ENCODE results near the gene ZNF184. TPM values are rescaled to one million over a fixed set of nuclear protein-coding genes. Genes with fewer than 3 reads are reported as not detected.

Gene ZNF184
- total and polyA plus RNA-seq, 2 donors (not counting 1 experiment from before 2014, with no cell fraction given) = 5.2 to 9.4 TPM

DNA sequence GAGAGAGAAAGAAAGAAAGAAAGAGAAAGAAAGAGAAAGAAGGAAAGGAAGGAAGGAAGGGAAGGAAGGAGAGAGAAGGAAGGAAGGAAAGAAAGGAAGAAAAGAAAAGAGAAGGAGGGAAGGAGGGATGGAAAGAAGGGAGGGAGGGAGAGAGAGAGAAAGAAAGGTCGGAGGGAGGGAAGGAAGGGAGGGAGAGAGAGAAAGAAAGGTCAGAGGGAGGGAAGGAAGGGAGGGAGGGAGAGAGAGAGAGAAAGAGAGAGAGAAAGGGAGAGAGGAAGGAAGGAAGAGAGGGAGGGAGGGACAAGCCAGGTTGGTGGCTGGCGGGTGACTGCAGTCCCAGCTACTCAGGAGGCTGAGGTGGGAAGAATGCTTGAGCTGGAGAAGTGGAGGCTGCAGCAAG, 27.3 kb upstream of the ZNF184 start:
- no peaks in the 10 kb centered on the region for H3K27me3 ChIP-seq (ENCODE audit: control insufficient read depth, insufficient read depth, low read length)
- H3K79me2 ChIP-seq (ENCODE audit: control insufficient read depth, insufficient read depth, low read length) = no peaks in the 10 kb centered on the region
- TF ChIP-seq CTCF (conservative IDR thresholded peaks at IDR 0.05 in 1 of 2, IDR thresholded peaks at IDR 0.05 in 1 of 2; ENCODE audit: low read depth in 1 of 2, low read length in 2 of 2) = no peak
- no peak for TF ChIP-seq EZH2 (IDR thresholded peaks at IDR 0.05; ENCODE audit: low read length, missing control alignments)

DNA sequence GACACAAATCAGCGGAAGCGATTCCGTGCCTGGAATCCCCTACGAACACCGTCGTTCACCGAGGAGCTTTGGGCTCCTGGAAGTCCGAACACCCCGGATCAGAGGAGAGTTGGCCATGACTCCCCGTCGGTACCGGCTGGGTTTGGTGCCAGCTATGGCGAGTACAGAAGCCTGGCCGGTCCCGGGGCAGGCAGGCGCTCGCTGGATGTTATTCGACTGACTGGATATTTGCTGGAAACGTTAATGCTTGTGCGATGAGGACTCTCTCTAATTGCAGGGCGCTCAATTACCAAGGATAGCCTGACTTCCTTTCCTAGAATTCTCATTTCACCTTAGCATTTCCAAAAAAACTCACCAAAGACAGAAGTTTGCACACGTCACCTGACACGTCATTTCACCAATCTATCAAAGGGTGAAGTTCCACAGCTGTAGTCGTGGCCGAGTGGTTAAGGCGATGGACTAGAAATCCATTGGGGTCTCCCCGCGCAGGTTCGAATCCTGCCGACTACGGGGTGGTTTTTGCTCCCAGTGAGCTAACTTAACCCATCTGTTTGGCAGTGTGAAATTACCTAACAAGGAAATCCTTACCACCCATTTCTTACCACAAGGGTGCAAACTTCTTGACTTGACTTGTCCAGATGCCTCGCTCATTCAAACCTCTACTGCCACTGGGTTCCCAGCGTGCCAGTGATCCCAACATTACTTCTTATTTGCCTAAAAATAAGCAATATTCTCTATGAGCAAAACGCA, 22.7 kb upstream of the ZNF184 start:
- Histone ChIP-seq H3K27ac (ENCODE audit: insufficient read depth, low read length) (peak overlapping the region; percentile 22), H4K20me1 (ENCODE audit: control insufficient read depth, extremely low read depth, insufficient read depth, low read length) (no peaks in the 10 kb centered on the region), H2AFZ (ENCODE audit: low read length) (peak overlapping the region; percentile 85), H3K79me2 (ENCODE audit: control insufficient read depth, insufficient read depth, low read length) (no peaks in the 10 kb centered on the region), H3K4me3 (replicated peaks in 1 of 4; ENCODE audit: control extremely low read depth in 1 of 4, insufficient read depth in 1 of 4, low read depth in 3 of 4, low read length in 4 of 4) (peak overlapping the region; percentile 66 to 92 (median 78)), H3K9ac (ENCODE audit: insufficient read depth, low read length) (peak overlapping the region; percentile 26), H3K9me3 (ENCODE audit: control insufficient read depth, insufficient read depth, low read depth, low read length) (no peaks in the 10 kb centered on the region), H3K36me3 (ENCODE audit: control insufficient read depth, insufficient read depth, low read length) (no peaks in the 10 kb centered on the region), H3K27me3 (ENCODE audit: control insufficient read depth, insufficient read depth, low read length) (no peaks in the 10 kb centered on the region), H3K4me2 (ENCODE audit: extremely low read depth, insufficient read depth, low read length) (peak overlapping the region; percentile 86), H3K4me1 (ENCODE audit: control insufficient read depth, extremely low read depth, insufficient read depth, low read length) (no peaks in the 10 kb centered on the region)
- TF ChIP-seq EZH2 (IDR thresholded peaks at IDR 0.05; ENCODE audit: low read length, missing control alignments) = no peak
- TF ChIP-seq CTCF (conservative IDR thresholded peaks at IDR 0.05 in 1 of 2, IDR thresholded peaks at IDR 0.05 in 1 of 2; ENCODE audit: low read depth in 1 of 2, low read length in 2 of 2) = peak in 1 of 2 donors; percentile 13
- peak; percentile 85 to 92 for DNase-seq (ENCODE audit: low read depth in 2 of 2)

More for the DNA sequence above, 27.3 kb upstream of the ZNF184 start:
- Histone ChIP-seq H3K4me2 (ENCODE audit: extremely low read depth, insufficient read depth, low read length) (no peak overlapping the region), H3K4me1 (ENCODE audit: control insufficient read depth, extremely low read depth, insufficient read depth, low read length) (no peaks in the 10 kb centered on the region), H3K27ac (ENCODE audit: insufficient read depth, low read length) (no peak overlapping the region), H3K36me3 (ENCODE audit: control insufficient read depth, insufficient read depth, low read length) (no peaks in the 10 kb centered on the region), H4K20me1 (ENCODE audit: control insufficient read depth, extremely low read depth, insufficient read depth, low read length) (no peaks in the 10 kb centered on the region), H3K4me3 (replicated peaks in 1 of 4; ENCODE audit: control extremely low read depth in 1 of 4, insufficient read depth in 1 of 4, low read depth in 3 of 4, low read length in 4 of 4) (no peak overlapping the region), H3K9me3 (ENCODE audit: control insufficient read depth, insufficient read depth, low read depth, low read length) (no peaks in the 10 kb centered on the region), H2AFZ (ENCODE audit: low read length) (no peak overlapping the region), H3K9ac (ENCODE audit: insufficient read depth, low read length) (no peak overlapping the region)
- DNase-seq (ENCODE audit: low read depth in 2 of 2) = no peak

- Histone ChIP-seq H4K20me1 (ENCODE audit: control insufficient read depth, extremely low read depth, insufficient read depth, low read length) (no peaks in the 10 kb centered on the region), H3K4me1 (ENCODE audit: control insufficient read depth, extremely low read depth, insufficient read depth, low read length) (no peaks in the 10 kb centered on the region), H3K36me3 (ENCODE audit: control insufficient read depth, insufficient read depth, low read length) (no peaks in the 10 kb centered on the region), H3K79me2 (ENCODE audit: control insufficient read depth, insufficient read depth, low read length) (no peaks in the 10 kb centered on the region), H3K9ac (ENCODE audit: insufficient read depth, low read length) (peak overlapping the region; percentile 26), H3K27me3 (ENCODE audit: control insufficient read depth, insufficient read depth, low read length) (no peaks in the 10 kb centered on the region), H3K4me2 (ENCODE audit: extremely low read depth, insufficient read depth, low read length) (peak overlapping the region; percentile 86), H3K4me3 (replicated peaks in 1 of 4; ENCODE audit: control extremely low read depth in 1 of 4, insufficient read depth in 1 of 4, low read depth in 3 of 4, low read length in 4 of 4) (peak overlapping the region; percentile 66 to 92 (median 78)), H2AFZ (ENCODE audit: low read length) (peak overlapping the region; percentile 85), H3K27ac (ENCODE audit: insufficient read depth, low read length) (peak overlapping the region; percentile 22), H3K9me3 (ENCODE audit: control insufficient read depth, insufficient read depth, low read depth, low read length) (no peaks in the 10 kb centered on the region)
- TF ChIP-seq EZH2 (IDR thresholded peaks at IDR 0.05; ENCODE audit: low read length, missing control alignments) (no peak), CTCF (conservative IDR thresholded peaks at IDR 0.05 in 1 of 2, IDR thresholded peaks at IDR 0.05 in 1 of 2; ENCODE audit: low read depth in 1 of 2, low read length in 2 of 2) (no peak)
- DNase-seq (ENCODE audit: low read depth in 2 of 2) = no peak
Measured at GRCh38 chr6:27494987-27495385, 22.1 kb upstream of the ZNF184 start.
